HG03066 (cell line): Measurements from ENCODE around the gene CCDC152.
"Not testable (repeated sequence)": the region's sequence is repeated elsewhere in the genome, so short reads cannot be mapped to it uniquely, and the experiment has no call there.

ENCODE experiments used
- ATAC-seq: cut with Tn5 transposase; IDR thresholded peaks from one replicate; pipeline ENCODE4 v1.9.1; 2021; ENCODE audit warnings: low read depth; ENCODE audit not compliant: unreplicated experiment

Gene CCDC152

DNA sequence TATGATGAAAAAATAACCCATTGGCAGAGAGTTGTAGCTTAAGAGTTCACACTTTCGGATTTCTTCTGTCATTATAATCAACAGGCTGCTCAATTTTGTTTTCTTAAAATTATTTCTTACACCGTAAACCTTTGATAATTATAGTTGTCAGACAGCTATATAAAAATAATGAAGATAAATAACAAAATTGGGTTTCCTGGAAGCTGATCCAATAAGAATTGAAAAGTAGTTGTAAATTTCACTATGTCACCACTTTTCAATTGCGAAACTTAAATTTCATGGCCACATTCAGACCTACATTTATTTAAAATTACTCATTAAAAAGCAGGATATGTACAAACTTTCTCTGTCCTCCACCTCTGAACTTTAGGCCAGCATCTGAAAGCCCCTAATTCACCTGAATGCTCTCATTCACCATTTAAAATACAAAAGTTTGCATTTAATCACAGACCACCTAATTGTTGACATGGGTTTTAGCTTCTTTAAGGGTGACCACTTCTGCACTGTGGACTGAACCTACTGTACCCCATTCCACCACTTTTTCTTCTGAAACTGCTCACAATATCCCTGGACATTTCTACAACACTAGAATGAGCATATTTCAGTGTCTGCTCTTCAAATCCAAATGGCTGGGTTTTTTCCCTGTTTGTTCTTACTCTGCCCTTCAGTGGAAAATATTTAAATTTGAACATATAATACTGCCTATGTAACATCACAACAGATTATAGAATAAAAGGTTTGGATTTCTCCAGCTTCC is 54.4 kb downstream of the CCDC152 start:
- no peak for ATAC-seq

DNA sequence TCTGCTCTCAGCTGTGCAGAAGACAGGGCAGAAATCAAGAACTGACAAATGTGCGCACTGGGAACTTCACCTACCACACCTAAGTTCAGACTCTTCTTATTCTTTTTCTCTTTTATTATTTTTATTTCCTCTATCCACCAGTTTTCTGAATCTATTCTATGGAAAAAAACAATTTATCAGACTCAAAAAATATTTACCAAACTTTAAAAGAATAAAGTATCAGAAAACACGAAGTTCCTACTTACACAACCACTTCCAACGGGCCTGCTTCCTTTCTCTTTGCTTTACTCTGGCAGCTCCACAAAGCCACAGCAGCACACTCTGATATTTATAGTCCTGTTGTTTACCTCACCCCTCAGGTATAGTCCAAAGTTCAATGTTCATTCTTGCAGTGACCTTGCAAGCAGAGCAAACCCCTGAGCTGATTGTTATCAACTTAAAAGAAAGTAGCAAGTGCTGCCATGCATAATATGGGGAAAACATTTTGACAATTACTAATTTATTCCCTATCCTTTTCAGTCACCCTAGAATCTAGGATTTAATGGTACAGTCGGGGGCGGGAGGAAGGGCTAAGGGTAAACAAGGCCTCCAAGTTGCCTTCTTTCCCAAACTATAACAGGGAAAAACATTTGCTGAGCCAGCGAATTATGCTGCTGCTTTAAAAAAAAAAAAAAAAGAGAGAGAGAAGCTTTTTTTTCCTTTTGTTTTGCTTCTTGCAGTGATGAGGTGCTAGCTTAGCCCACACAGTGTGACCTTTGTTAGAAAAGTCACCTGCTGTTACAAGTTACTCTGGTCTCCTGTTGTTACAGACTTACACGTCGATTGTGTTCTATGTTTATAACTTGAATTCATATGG is 55.2 kb downstream of the CCDC152 start, which contains the start of gene SELENOP:
SELENOP (minus strand) TSS at position 302 of the 856 bp plus-strand sequence. CDS start 3,539 bp downstream, outside the sequence.
- ATAC-seq, result no peak

DNA sequence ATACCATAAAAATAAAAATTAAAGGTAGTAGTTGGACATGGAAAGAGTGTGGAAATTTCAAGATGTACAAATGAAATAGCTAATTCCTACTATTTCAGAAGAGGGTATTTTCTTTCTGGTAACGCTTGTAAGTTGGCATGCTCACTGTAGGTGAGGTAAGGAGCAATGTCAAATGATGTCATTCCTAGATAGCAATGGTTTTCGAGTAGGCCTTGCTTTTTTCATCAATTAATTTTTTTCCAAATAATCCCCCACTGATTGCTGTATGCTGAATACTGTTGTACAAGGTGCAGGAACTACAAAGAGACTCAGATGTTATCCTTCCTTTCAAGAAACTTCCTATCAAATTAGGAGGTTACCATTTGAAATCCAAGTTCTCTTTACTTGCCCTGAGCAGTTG is 56.0 kb downstream of the CCDC152 start:
- ATAC-seq, result no peak

DNA sequence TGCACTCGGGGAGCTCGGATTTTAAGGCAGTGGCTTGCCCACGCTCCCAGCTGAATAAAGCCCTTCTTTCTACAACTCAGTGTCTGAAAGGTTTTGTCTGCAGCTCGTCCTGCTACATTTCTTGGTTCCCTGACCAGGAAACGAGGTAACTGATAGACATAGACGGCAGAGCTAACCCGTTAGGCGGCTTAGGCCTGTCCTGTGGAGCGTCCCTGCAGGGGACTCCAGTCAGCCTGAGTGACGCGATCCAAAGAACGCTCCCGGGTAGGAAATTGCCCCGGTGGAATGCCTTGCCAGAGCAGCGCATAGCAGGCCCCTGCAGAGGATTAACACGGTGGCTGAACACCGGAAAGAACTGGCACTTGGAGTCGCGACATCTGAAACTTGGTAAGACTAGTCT is 56.9 kb downstream of the CCDC152 start:
- no peak for ATAC-seq

DNA sequence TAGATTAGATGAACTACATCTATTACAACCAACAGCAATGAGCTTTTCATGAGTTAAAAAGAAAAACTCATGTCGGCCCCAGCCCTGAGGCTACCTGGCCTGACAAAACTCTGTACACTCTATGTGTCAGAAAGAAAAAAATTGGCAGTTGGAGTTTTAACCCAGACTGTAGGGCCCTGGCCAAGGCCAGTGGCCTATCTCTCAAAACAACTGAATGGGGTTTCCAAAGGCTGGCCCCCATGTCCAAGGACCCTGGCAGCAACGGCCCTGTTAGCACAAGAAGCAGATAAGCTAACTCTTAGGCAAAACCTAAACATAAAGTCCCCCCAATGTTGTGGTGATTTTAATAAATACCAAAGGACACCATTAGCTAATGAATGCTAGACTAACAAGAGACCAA is 59.9 kb downstream of the CCDC152 start:
- ATAC-seq, result not testable (repeated sequence)

DNA sequence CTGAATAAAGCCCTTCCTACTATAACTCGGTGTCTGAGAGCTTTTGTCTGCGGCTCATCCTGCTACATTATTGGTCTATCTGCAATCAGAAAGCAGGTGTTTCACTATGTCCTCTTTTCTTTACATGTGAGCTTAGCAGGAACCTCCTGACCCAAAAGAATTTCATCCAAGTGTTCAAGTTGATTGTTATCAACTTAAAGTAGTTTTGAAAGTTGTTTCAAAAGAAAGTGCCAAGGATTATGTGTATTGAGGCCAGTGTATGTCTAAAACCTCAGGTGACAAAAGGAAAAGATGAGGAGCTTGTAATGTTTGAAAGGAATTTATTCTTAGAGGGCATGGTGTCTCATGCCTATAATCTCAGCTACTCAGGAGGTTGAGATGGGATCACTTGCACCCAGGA is 63.1 kb downstream of the CCDC152 start:
- ATAC-seq, result no peak

DNA sequence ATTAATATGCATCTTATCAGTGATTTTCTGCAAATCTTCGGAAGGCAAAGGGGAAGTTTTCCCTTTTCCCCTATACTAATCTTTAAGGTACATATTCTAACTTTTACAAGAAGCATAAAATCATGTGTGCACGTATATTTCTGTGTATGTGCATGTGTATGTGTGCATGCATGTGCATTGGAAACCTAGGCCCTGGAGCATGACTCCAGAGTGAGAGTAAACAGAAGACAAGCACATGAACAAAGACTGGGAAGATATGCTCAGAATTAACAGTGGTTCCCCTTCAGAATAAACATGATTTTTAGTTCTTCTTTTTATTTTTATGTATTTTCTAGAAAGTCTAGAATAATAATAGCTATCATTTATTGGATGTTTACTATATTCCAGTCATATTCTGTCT is 65.9 kb downstream of the CCDC152 start:
- no peak for ATAC-seq

DNA sequence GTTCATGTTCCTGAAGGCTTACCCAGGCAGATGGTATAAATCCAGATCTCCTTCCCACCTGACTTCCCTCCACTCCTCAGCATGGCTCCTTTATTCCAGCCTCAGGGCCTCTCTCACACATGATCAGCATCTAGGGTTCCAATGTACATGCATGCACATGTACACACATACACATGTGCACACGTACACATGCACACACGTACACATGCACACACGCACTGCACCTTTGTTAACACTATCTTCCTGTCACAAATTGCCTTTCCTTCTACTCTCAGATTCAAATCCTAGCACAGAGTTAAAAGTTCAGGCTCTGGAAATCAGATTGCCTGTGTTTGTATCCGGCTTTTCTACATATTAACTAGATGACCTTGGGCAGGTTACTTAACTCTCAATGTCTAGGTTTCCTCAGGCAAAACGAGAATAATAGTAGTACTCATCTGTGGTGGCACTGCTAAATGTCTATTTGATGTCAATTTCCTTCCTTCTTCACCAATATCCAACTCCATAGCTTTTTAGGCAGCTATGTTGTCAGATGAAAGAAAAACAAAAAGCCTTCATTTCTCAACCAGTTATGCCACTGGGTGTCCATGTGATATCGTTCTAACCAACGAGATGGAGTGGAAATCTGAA is 67.8 kb downstream of the CCDC152 start:
- ATAC-seq, result no peak

DNA sequence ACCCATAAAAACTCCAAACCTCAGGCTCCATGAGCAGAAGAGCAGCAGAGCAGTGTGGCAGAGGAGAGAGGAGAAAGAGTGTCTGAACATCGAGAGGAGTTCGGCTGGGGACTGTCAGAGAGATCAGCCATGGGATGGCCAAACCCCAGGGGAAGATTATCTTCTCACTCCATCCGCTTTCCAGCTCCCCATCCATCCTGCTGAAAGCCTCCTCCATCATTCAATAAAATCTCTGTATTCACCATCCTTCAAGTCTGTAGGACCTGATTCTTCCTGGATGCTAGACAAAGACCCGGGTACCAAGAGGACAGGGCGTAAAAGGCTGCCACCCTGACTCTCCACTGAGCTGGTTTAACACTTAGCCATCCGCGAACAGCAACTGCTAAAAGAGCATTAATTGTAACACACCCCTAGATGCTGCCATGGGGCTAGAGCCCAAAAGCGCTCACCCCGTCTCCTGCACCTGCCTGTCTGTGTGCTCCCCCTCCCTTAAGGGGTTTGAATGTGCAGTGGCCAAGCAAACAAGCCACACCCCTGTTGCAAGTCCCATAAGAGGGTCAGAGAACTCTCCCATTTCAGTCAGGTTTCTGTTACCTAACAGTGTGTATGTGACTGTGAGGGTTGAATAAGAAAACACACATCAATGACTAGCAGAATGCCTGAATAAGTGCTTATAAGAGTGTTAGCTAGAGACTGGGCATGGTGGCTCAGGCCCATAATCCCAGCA is 69.0 kb downstream of the CCDC152 start:
- no peak for ATAC-seq

DNA sequence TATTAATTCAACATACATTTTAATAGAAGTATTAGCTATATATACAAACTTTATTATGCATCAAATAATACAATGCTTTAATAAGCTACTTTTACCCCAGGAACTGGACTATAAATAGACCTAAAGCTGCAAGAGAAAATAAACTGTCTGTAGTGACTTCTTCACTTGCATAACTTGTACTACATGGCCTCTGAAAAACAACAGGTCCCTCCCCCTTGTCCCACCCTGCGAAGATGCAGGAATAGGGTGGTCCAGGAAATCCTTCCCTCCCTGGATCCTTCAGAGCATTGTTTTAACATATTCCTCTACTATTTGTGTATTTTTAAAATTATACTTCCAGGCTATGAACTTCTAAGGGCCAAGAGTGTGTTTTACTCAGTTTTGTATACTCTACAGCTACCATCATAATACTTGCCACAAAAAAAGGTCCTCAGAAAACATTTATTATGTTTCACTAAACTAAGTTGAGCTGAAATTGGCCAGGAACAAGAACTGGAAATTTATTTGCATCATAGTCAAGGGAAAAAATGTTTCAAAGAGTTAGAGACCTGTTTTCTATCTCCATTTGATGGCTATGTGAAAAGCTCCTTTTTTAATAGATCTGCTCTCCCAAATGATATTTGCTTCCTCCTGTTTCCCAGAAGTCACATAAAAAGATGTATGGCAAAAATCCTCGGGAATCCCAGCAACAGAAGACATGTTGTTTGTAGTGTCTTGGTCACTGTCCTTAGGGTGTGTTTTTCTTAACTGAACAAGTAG is 70.3 kb downstream of the CCDC152 start:
- ATAC-seq, result no peak

DNA sequence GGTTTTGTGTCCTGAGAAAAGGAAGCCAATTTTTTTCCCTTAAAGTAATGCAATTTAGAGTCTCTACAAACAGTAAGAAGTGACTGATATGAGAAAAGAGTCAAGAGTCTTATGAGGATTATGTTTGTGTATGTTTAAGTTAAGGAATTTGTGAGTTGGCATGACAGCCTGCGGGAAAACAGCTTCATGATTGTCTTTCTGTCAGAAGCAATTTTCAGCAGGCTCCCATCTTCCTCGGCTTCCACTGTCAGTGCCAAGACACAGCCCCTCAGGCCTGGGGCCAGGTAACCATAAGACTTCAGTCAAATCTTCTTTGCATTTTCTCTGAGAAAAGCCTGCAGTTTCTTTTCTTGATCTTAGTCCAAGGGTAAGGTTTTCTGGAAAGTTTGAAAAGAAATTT is 72.1 kb downstream of the CCDC152 start:
- ATAC-seq, result no peak

DNA sequence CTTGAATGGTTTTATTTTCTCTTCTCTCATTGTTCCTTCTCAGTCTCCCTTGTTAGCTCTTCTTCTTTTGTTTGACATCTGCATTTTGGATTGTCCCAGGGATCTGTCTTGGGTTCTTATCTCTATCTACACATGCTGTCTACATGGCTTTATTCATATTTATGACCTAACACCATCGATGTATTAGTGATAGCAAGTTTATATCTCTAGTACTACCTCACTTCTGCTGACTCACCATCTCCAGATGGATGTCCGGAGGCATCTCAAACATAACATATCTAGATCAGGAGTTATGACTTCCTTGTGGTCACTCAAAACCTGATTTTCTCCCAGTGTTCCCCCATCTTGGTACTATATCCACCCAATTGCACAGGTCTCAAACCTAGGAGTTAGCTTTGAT is 74.3 kb downstream of the CCDC152 start:
- ATAC-seq, result no peak

DNA sequence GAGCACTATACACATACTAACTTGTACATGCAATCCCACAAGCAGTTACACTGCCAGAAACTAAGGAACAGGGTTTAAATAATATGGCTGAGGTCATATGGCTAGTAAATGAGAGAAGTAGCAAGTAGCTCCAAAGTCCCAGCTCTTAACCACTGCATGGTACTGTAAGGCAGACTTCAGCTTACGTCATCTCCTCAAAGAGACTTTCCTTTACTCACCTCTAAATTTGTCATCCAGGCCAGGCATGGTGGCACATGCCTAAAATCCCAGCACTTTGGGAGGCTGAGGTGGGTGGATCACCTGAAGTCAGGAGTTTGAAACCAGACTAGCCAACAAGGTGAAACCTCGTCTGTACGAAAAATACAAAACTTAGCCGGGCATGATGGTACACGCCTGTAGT is 75.4 kb downstream of the CCDC152 start:
- no peak for ATAC-seq

DNA sequence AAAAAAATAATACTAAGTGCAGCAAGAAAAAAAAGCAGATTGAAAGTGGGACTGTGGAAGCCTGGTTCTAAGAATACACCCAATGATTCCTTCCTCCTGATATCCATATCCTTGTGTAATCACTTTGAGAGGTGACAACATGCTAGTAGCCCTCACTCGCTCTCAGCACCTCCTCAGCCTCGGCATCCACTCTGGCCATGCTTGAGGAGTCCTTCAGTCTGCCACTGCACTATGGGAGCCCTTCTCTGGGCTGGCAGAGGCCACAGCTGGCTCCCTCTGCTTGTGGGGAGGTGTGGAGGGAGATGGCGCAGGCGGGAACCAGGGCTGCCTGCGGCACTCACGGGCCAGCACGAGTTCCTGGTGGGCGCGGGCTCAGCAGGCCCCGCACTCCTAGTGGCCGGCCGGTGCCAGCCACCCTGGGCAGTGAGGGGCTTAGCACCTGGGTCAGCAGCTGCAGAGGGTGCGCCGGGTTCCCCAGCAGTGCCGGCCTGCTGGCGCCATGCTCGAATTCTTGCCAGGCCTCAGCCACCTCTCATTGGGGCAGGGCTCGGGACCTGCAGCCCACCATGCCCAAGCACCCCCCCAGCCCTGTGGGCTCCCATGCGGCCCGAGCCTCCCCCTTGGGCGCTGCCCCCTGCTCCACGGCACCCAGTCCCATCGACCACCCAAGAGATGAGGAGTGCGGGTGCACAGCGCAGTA is 79.6 kb downstream of the CCDC152 start:
- no peak for ATAC-seq

DNA sequence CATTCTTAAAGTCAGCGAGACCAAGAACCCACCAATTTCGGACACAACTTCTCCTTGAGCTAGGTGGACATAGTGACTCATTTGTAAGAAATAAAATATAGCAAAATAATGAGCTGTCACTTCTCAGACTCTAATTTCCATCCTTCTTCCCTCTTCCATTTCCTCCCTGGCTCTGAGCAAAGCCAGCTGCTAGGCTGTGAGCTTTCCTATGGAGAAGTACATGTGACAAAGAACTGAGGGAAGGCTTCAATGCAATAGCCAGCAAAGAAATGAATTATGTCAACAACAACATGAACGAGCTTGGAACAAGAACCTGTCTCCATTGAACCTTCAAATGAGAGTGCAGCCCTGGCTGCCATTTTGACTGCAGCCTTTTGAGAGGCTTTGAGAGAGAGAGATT is 81.0 kb downstream of the CCDC152 start:
- ATAC-seq, result no peak

DNA sequence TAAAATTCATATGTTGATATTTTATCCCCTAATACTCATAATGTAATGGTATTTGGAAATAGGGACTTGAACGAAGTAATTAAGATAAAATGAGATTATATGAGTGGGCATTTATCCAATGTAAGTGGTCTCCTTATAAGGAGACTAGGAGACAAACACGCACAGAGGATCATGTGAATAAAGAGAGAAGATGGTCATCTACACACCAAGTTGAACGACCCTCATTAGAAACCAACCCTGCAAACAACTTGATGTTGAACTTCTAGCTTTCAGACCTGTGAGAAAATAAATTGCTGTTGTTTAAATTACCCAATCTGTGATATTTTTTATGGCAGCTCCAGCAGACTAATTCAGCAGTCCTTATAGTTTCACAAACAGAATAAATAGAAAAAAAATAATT is 82.6 kb downstream of the CCDC152 start:
- ATAC-seq, result no peak

DNA sequence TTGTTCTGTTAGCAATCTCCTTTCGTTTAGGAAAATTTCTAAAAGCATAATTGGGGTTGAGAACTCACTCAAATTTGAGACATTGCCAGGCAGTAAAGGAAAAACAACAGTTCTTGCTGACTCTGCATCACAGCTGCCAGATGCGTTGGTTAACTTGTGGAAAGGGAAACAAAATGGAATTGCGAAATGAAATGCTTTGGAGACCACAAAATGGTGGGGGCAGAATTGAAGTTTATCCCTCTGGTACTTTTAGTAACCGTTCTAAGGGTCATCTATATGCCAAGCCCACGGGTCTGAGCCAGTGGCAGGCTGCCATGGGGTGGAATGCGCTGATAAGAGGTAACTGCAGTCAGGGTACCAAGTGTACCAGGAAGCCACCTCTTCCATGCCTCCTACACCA is 83.7 kb downstream of the CCDC152 start:
- no peak for ATAC-seq

DNA sequence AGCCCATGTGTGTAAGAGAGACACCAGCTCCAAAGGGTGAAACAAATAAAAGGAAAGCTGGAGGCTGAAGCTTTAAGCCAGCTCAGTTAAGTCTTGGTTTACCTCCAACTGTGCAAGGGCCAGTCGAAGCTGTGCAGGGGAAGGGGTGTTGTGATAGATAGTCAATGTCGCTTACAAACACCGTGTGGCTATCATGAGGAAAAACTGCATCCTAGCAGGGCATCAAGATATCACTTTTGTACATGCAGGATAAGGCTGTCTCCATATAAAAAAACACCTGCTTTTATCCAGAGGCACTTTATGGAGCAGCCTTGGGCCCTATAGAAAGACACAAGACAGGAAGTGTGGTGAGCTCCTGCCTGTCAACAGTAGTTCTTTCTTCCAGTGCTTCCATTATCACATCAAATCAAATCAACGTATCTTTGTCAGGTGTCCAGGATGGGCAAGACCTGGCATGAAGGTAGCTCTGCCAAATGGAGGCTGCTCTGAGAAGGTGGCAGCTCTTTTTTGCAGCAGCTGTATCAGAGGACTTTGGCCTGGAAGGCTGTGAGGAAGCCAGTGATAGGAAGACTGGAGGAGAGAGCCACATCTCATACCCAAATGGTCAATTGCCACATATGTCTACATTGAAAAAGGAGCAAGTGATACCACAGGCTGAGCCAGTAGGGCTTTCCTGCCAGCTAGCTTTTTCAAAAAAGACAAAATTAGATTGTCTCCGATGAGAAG is 84.4 kb downstream of the CCDC152 start:
- ATAC-seq, result no peak
